Measurements from ENCODE around the gene AKT2. TPM values are rescaled to one million over a fixed set of nuclear protein-coding genes. Genes with fewer than 3 reads are reported as not detected.
A peak's percentile ranks its signal among the peaks of the same experiment; 100 is the strongest.

AKT2 gene
- total and polyA plus RNA-seq, 2 donors = 48.9 to 110 TPM

GRCh38 chr19:40229926-40230417 lies 55.2 kb downstream of the AKT2 start:
- Histone ChIP-seq H3K9me3 (ENCODE audit: control insufficient read depth in 2 of 2, insufficient read depth in 1 of 2, low read length in 1 of 2) (no peaks in the 10 kb centered on the region), H3K36me3 (ENCODE audit: control insufficient read depth in 2 of 2, insufficient read depth in 2 of 2, low read length in 1 of 2) (peaks cover 13 to 27% of the 10 kb centered on the region in 2 donors), H3K27me3 (ENCODE audit: control insufficient read depth in 2 of 2, insufficient read depth in 1 of 2, low read length in 1 of 2) (peaks cover 20 to 37% of the 10 kb centered on the region in 2 donors), H3K4me3 (ENCODE audit: low read length in 2 of 2) (no peak overlapping the region), H3K4me1 (ENCODE audit: control insufficient read depth in 2 of 2, insufficient read depth in 2 of 2, low read length in 2 of 2) (no peaks in the 10 kb centered on the region), H3K27ac (ENCODE audit: low read depth in 1 of 2, low read length in 1 of 2) (no peak overlapping the region)
- no peak for DNase-seq (ENCODE audit: low read depth in 6 of 9, low spot score in 9 of 9)
- WGBS = 81% methylated on average over 4 of the region's 4 CpGs

GRCh38 chr19:40229484-40229883 lies 55.7 kb downstream of the AKT2 start:
- Histone ChIP-seq H3K4me3 (ENCODE audit: low read length in 2 of 2) (no peak overlapping the region), H3K36me3 (ENCODE audit: control insufficient read depth in 2 of 2, insufficient read depth in 2 of 2, low read length in 1 of 2) (peaks cover 8 to 22% of the 10 kb centered on the region in 2 donors), H3K27me3 (ENCODE audit: control insufficient read depth in 2 of 2, insufficient read depth in 1 of 2, low read length in 1 of 2) (peaks cover 21 to 42% of the 10 kb centered on the region in 2 donors), H3K4me1 (ENCODE audit: control insufficient read depth in 2 of 2, insufficient read depth in 2 of 2, low read length in 2 of 2) (no peaks in the 10 kb centered on the region), H3K27ac (ENCODE audit: low read depth in 1 of 2, low read length in 1 of 2) (no peak overlapping the region), H3K9me3 (ENCODE audit: control insufficient read depth in 2 of 2, insufficient read depth in 1 of 2, low read length in 1 of 2) (no peaks in the 10 kb centered on the region)
- no peak for DNase-seq (ENCODE audit: low read depth in 6 of 9, low spot score in 9 of 9)
- 62% methylated on average over 3 of the region's 3 CpGs for WGBS

- Histone ChIP-seq H3K27me3 (ENCODE audit: control insufficient read depth in 2 of 2, insufficient read depth in 1 of 2, low read length in 1 of 2) (peaks cover 27 to 48% of the 10 kb centered on the region in 2 donors), H3K27ac (ENCODE audit: low read depth in 1 of 2, low read length in 1 of 2) (no peak overlapping the region)
- 92% methylated on average over 5 of the region's 5 CpGs for WGBS
Observed at GRCh38 chr19:40228863-40229262, 56.3 kb downstream of the AKT2 start.

GRCh38 chr19:40228346-40228745 lies 56.8 kb downstream of the AKT2 start:
- no peak for DNase-seq (ENCODE audit: low read depth in 6 of 9, low spot score in 9 of 9)
- Histone ChIP-seq H3K36me3 (ENCODE audit: control insufficient read depth in 2 of 2, insufficient read depth in 2 of 2, low read length in 1 of 2) (peaks cover 0 to 10% of the 10 kb centered on the region in 2 donors), H3K27ac (ENCODE audit: low read depth in 1 of 2, low read length in 1 of 2) (no peak overlapping the region), H3K27me3 (ENCODE audit: control insufficient read depth in 2 of 2, insufficient read depth in 1 of 2, low read length in 1 of 2) (peaks cover 31 to 53% of the 10 kb centered on the region in 2 donors), H3K4me3 (ENCODE audit: low read length in 2 of 2) (no peak overlapping the region), H3K9me3 (ENCODE audit: control insufficient read depth in 2 of 2, insufficient read depth in 1 of 2, low read length in 1 of 2) (no peaks in the 10 kb centered on the region), H3K4me1 (ENCODE audit: control insufficient read depth in 2 of 2, insufficient read depth in 2 of 2, low read length in 2 of 2) (no peaks in the 10 kb centered on the region)
- WGBS = 62% methylated on average over 10 of the region's 10 CpGs

More at GRCh38 chr19:40228863-40229262, 56.3 kb downstream of the AKT2 start:
- Histone ChIP-seq H3K4me3 (ENCODE audit: low read length in 2 of 2) (no peak overlapping the region), H3K4me1 (ENCODE audit: control insufficient read depth in 2 of 2, insufficient read depth in 2 of 2, low read length in 2 of 2) (no peaks in the 10 kb centered on the region), H3K36me3 (ENCODE audit: control insufficient read depth in 2 of 2, insufficient read depth in 2 of 2, low read length in 1 of 2) (peaks cover 1 to 16% of the 10 kb centered on the region in 2 donors), H3K9me3 (ENCODE audit: control insufficient read depth in 2 of 2, insufficient read depth in 1 of 2, low read length in 1 of 2) (no peaks in the 10 kb centered on the region)
- DNase-seq (ENCODE audit: low read depth in 6 of 9, low spot score in 9 of 9) = no peak

GRCh38 chr19:40225440-40226305 lies 59.5 kb downstream of the AKT2 start:
- H3K27me3 ChIP-seq (ENCODE audit: control insufficient read depth in 2 of 2, insufficient read depth in 1 of 2, low read length in 1 of 2) = peaks cover 34 to 77% of the 10 kb centered on the region in 2 donors
- H3K4me1 ChIP-seq (ENCODE audit: control insufficient read depth in 2 of 2, insufficient read depth in 2 of 2, low read length in 2 of 2) = no peaks in the 10 kb centered on the region
- WGBS = 31% methylated on average over 21 of the region's 21 CpGs
- H3K36me3 ChIP-seq (ENCODE audit: control insufficient read depth in 2 of 2, insufficient read depth in 2 of 2, low read length in 1 of 2) = no peaks in the 10 kb centered on the region
- H3K27ac ChIP-seq (ENCODE audit: low read depth in 1 of 2, low read length in 1 of 2) = no peak overlapping the region
- no peak overlapping the region for H3K4me3 ChIP-seq (ENCODE audit: low read length in 2 of 2)
- peaks cover 2 to 15% of the 10 kb centered on the region in 2 donors for H3K9me3 ChIP-seq (ENCODE audit: control insufficient read depth in 2 of 2, insufficient read depth in 1 of 2, low read length in 1 of 2)
- no peak for DNase-seq (ENCODE audit: low read depth in 6 of 9, low spot score in 9 of 9)

- no peaks in the 10 kb centered on the region for H3K4me1 ChIP-seq (ENCODE audit: control insufficient read depth in 2 of 2, insufficient read depth in 2 of 2, low read length in 2 of 2)
- 87% methylated on average over 32 of the region's 32 CpGs for WGBS
- H3K27me3 ChIP-seq (ENCODE audit: control insufficient read depth in 2 of 2, insufficient read depth in 1 of 2, low read length in 1 of 2) = peaks cover 34 to 88% of the 10 kb centered on the region in 2 donors
- no peak for DNase-seq (ENCODE audit: low read depth in 6 of 9, low spot score in 9 of 9)
- H3K27ac ChIP-seq (ENCODE audit: low read depth in 1 of 2, low read length in 1 of 2) = no peak overlapping the region
- H3K36me3 ChIP-seq (ENCODE audit: control insufficient read depth in 2 of 2, insufficient read depth in 2 of 2, low read length in 1 of 2) = no peaks in the 10 kb centered on the region
- peaks cover 2 to 15% of the 10 kb centered on the region in 2 donors for H3K9me3 ChIP-seq (ENCODE audit: control insufficient read depth in 2 of 2, insufficient read depth in 1 of 2, low read length in 1 of 2)
- H3K4me3 ChIP-seq (ENCODE audit: low read length in 2 of 2) = no peak overlapping the region
Observed at GRCh38 chr19:40224342-40225150, 60.6 kb downstream of the AKT2 start.

- peaks cover 2 to 15% of the 10 kb centered on the region in 2 donors for H3K9me3 ChIP-seq (ENCODE audit: control insufficient read depth in 2 of 2, insufficient read depth in 1 of 2, low read length in 1 of 2)
- no peak overlapping the region for H3K27ac ChIP-seq (ENCODE audit: low read depth in 1 of 2, low read length in 1 of 2)
- no peaks in the 10 kb centered on the region for H3K36me3 ChIP-seq (ENCODE audit: control insufficient read depth in 2 of 2, insufficient read depth in 2 of 2, low read length in 1 of 2)
- WGBS = 29% methylated on average over 48 of the region's 48 CpGs
- no peak overlapping the region for H3K4me3 ChIP-seq (ENCODE audit: low read length in 2 of 2)
- H3K4me1 ChIP-seq (ENCODE audit: control insufficient read depth in 2 of 2, insufficient read depth in 2 of 2, low read length in 2 of 2) = no peaks in the 10 kb centered on the region
- no peak for DNase-seq (ENCODE audit: low read depth in 6 of 9, low spot score in 9 of 9)
- peaks cover 39 to 95% of the 10 kb centered on the region in 2 donors for H3K27me3 ChIP-seq (ENCODE audit: control insufficient read depth in 2 of 2, insufficient read depth in 1 of 2, low read length in 1 of 2)
Observed at GRCh38 chr19:40223135-40223822, 61.9 kb downstream of the AKT2 start.

- H3K4me3 ChIP-seq (ENCODE audit: low read length in 2 of 2) = no peak overlapping the region
- DNase-seq (ENCODE audit: low read depth in 6 of 9, low spot score in 9 of 9) = peak; percentile 26 to 81 (median 51)
- WGBS = 67% methylated on average over 41 of the region's 41 CpGs
Observed at GRCh38 chr19:40221858-40222619, 63.1 kb downstream of the AKT2 start.

More at GRCh38 chr19:40221858-40222619, 63.1 kb downstream of the AKT2 start:
- no peak overlapping the region for H3K27ac ChIP-seq (ENCODE audit: low read depth in 1 of 2, low read length in 1 of 2)
- peaks cover 39 to 94% of the 10 kb centered on the region in 2 donors for H3K27me3 ChIP-seq (ENCODE audit: control insufficient read depth in 2 of 2, insufficient read depth in 1 of 2, low read length in 1 of 2)
- H3K36me3 ChIP-seq (ENCODE audit: control insufficient read depth in 2 of 2, insufficient read depth in 2 of 2, low read length in 1 of 2) = no peaks in the 10 kb centered on the region
- H3K9me3 ChIP-seq (ENCODE audit: control insufficient read depth in 2 of 2, insufficient read depth in 1 of 2, low read length in 1 of 2) = peaks cover 2 to 15% of the 10 kb centered on the region in 2 donors
- no peaks in the 10 kb centered on the region for H3K4me1 ChIP-seq (ENCODE audit: control insufficient read depth in 2 of 2, insufficient read depth in 2 of 2, low read length in 2 of 2)
